Stimulated activated CD4-positive, alpha-beta T cell treated with anti-CD3 and anti-CD28 coated beads, Interleukin-4, amount 100 ng/mL, for 4 hours (primary cell): Measurements from ENCODE around the gene CHD2.
"Not testable (repeated sequence)": the region's sequence is repeated elsewhere in the genome, so short reads cannot be mapped to it uniquely, and the experiment has no call there.

ENCODE experiments used
- DNase-seq, 2 experiments: peaks; one replicate each; pipeline ENCODE4 v3.0.0-alpha.2; 2020

CHD2 gene

DNA sequence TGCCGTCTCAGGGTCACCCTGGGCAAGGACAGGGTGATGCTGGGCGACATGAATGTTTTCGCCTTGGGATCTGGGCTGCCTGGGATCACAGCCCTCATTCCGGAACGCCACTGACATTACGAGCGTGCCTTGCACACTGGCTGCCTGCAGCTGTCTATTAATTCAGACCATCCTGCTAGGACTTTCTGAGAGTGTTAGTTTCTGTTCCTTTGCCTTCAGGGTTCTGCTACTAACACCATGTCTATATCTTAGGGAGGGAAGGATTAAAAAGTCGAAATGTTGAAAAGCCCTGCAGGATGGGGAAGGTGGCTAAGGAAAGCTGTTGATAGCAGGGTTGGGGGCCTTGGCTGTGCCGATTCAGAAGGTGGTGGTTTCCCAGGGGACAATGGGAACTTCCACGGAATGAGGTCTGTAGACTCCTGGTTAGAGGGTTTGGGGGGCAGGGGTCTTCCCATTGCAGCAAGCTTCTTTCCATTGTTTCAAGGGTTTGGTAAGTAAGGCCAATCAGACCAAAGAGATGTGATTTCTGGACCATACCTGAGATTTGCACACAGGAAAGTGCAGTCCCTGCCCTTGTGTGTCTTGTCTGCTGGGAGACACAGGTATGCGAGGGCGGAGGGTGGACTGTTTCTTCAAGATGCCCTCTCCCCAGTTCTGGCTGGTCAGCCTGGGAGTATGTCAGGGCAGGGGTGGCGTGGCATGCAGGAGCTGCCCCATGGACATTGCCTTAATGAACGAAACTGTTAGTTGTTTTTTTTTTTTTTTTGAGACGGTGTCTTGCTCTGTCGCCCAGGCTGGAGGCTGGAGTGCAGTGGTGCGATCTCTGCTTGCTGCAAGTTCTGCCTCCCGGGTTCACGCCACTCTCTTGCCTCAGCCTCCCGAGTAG is 137.9 kb downstream of the CHD2 start:
- no peak for DNase-seq

DNA sequence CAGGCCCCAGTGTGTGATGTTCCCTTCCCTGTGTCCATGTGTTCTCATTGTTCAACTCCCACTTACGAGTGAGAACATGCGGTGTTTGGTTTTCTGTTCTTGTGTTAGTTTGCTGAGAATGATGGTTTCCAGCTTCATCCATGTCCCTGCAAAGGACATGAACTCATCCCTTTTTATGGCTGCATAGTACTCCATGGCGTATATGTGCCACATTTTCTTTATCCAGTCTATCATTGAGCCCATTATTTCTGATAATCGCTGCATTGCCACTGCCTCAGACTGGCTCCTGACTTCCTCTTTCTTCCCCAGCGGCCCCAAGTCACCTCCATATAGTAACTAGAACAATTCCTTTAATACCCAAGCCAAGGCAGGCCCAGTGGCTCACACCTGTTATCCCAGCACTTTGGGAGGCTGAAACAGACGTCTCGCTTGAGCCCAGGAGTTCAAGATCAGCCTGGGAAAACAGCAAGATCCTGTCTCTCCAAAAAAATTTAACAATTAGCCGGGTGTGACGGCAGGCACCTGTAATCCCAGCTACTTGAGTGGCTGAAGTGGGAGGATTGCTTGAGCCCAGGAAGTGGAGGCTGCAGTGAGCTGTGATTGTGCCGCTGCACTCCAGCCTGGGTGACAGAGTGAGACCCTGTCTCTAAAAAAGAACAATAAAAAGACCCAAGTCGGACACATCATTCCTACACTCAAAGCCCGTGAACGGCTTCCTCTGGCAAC is 139.6 kb downstream of the CHD2 start:
- DNase-seq, result not testable (repeated sequence)

DNA sequence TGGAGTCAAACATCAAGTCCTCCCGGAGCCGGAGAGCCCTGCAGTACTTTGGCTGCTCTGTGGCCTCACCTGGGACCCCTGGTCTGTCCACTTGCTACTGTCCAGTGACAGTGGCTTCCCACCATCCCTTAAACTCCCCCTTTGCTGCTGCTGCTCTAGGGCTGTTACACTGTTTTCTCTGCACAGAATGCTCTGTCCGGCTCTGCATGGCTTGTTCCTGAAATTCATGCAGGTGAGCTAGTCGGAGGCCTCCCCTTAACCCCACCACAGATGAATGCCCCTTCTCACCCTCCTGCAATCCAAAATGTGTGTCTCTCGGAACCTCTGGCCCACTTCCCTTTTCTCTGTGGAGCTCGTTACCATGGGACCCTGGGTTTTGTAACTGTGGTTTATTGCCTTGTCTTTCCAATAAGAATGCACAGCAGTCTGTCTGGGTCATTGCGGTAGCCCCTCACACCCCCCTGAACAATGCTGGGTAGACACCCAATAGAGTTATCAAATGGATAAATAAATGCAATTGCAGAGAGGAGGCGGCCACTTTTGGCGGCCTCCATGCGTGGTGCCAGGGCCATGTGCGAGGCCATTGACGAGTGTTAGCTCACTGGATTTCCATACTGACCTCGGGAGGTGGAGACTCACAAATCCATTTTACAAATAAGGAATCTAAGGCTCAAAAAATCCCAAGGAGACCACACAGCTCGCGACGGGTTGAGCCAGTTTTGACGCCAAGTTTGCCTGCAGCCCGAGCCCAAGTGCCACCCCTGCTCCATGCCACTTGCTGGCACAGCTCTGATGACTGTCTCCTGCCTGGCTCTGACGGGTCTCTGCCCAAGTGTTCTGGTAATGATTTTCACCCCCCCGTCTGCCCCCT is 140.4 kb downstream of the CHD2 start:
- no peak for DNase-seq

DNA sequence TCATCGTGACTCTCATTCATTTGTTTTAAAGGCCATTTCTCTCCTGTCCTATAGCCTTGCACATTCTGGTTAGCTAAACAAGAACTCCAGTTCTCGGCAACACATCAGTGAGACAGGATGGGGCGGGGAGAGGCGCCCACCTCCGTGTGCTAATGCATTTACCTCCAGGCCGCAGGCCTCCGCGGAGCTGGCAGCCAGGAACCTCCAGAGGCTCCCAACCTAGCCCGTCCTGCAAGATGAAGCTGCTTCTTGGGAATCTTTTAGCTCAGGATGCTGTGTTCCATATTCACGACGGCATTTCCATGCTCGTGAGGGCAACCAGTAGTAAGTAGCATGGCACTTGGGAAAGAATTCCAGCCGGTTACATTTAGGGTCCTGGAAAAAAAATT is 141.0 kb downstream of the CHD2 start:
- no peak for DNase-seq

DNA sequence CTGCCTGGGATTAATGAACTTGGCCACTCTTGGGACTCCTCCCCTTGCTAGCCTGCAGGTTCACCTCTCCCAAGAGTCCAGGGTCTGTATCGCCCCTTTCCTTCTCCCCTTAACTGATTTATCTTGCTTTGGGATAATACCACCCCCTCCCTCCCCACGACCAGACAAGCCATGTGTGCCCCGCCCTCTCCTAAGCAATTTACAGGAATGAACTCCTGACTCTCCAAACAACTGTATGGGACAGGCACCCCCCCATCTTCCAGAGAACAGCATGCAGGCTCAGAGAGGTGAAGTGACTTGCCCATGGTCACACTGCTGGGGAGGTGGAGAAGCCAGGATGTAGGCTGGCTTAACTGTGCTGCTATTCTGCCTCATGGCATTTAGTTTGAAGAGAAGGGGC is 142.1 kb downstream of the CHD2 start:
- no peak for DNase-seq

DNA sequence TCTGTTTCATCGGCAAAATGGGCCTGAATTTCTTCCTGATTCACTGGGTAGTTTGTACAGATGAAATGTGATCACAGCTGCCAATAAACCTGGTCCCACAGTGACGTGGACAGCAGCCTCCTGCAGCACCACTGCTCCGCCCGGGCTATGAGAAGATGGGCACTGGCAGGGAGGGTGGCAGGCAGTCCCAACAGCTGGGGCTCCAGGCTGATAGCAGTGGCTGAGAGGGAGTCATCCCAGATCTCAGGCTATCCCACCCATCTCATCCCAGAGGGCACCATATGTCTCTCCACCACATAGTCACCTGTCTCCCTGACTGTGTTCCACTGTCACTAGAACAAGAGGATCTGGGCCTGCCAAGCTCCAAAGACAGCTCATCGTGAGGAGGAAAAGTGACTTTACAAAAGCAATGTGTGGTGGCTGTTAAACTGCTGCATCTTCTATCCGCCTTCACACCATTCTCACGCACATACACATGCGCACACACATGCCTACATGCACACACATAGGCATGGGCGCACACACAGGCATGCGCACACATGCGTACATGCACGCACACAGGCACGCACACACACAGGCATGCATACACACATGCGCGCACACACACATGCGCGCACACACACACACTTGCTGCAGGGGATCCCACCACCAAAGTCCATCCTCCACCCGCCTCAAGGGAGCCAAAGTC is 142.7 kb downstream of the CHD2 start:
- DNase-seq, result no peak

DNA sequence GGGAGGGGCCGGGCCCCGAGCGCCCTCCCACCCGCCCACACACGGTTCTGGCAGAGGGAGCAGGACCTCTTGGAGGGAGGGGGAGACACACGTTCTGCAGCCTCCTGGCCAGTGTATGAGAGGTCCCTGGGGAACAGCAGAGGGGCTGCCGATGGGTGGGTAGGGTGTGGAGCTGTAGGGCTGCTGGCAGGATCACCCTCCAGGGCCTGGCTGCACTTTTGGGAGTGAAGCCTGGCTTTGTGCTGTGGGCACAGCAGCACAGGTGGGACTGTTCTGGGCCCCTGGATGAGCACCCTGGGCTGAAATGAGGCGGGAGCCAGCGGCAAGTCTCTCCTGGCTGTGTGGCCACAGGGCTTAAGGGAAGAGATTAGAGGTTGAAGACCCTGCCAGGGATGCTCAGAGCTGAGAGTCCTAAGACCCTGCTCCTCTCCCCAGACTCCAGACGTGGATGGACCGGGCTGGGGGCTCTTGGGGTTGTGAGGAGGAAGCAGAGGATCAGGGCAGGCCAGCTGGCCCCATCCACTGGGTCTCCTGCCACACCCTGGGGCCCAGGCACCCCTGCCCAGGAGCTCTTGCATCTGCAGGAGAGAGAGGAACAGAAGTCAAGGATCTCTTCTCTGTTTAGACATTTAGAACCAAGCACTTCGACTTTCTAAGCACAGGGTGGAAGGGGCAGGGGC is 143.6 kb downstream of the CHD2 start:
- DNase-seq, result no peak

DNA sequence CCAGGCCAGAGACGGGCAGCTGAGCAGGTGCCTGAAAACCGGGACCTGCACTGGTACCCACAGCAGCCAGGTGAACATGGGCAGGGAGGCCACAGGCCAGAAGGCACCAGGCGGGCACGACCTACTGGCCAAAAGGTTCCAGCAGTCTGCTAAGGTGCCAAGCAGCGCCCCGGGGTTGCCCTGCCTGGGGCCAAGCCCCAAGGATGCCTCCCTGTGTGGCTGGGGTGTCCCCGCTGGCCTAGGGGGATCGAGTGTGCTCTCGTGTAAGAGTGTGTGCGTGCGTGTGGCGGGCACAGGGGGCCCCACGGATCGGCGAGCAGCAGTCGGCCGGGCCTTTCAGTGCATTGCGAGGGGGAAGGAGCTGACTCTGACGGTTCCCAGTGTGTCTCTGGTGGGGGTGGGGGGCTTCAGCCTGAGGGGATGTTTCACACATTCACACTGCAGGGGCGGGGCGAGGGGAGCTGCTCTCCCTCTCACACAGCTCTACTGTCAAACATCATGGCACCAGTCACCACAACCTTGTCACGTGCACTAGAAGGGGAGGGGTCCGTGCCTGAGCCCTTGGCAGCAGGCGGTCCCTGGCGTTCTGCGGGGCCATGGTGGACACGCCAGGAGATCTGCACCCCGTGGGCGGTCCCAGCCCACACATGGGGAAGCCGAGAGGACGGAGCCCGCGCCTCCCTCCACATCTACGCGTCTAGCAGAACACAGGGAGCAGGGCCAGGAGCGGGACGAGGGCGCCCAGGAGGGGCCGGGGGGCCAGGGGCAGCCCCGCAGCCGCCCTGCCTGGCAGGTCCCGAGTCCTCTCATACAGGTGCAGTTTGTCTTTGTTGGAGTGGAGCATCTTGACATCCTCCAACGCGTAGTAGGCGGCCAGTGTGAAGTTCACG is 144.4 kb downstream of the CHD2 start:
- no peak for DNase-seq

DNA sequence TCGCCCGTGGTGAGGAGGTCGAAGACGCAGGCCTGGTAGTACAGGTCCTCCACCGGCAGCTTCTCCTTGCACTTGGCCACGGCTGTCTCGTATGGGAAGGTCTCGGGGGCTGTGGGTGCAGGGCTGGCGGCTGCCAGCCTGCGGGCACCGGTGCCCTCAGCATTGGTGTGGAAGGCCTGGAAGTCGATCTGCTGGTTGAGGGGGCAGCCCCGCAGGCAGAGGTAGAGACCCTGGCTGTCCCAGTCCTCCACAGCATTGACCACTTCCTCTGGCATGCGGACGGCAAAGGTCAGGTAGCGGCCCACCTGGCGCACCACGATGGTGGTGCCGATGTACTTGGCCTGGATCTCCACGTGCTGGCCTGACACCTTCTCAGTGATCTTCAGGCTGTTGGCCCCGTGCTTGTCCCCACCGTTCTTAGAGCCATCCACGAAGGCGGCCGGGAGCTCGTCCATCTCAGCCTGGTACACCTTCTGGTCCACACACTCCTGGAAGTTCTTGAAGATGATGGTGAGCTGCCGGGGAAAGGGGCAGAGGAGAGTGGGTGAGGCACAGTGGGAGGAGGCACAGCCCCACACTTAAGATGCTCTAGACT is 145.2 kb downstream of the CHD2 start:
- no peak for DNase-seq

DNA sequence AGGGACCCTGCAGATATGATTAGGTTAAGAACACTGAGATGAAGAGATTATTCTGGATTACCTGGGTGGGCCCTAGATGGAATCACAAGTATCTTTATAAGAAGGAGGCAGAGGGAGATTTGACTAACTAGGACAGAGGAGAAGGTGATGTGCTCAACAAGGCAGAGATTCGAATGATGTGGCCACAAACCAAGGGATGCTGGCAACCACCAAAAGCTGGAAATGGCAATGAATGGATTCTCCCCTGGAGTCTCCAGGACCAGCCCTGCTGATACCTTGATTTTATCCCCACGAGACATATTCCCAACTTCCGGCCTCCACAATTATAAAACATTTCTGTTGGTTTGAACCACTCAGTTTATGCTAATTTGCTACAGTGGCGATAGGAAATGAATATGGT is 146.0 kb downstream of the CHD2 start:
- no peak for DNase-seq

DNA sequence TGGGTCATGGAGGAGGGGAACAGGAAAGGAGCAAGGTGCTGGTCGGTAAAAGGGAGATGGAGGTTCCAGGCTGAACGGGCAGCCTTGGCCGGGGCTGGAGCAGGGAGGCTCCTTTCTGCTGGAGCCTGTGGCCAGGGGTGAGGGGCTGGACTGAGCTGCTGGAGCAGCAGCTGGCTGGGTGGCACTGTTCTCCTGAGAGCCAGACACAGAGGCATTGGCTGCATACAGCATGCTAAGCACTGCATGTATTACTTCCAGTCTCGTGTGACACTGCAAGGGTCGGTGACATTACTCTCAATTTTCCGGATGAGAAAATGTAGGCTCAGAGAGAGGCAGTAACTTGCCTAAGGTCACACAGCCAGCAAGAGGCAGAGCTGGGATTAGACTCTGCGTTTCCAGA is 146.6 kb downstream of the CHD2 start:
- DNase-seq, result no peak

DNA sequence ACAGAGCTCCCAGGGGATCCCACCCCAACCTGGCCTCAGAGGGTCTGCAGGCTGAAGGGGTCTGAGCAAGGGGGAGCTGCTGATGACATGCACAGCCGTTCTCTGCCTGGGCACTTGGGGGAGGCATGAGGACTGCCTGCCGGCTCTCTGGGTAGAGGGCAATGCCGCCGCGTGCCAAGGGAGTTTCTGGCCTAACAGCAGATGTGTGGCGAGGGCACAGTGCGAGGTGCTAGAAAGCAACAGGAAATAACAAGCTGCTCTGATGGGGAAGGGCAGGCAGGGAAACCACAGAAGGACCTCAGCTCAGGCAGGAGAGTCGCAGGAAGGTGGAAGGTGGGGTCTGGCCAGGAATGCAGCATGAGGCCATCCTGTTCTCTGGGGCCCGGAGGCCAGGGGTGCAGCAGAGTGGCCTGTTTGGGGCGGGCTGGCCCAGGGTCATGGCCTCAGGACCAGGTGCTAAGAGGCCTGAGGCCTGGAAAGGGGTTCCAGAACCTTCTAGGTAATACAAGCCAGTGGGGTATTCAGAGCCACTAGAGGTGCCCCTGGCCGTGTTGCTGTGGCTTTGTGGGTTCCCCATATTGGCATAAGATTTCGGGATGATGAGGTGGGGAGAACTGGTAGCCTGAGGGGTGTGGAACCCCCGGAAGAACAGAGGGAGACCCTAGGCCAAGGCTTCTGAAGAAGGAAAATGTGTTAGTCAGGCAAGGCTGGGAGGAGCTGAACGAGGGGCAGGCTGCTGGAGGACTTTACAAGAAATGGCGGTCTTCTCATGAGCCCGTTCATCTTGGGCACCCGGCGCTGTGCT is 147.7 kb downstream of the CHD2 start:
- no peak for DNase-seq

DNA sequence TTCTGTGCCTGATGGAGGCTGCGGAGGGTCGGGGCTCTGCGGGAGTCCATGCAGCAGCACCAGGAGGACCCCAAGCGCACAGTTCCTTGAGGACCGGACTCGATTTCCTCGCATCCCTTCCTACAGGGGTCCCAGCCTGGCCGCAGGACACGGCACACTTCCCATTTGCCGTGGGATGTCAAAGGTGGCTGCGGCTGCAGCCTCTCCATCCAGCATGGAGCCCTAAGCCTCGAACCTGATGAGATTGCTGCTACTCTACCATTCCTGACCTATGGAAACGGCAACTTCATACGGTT is 148.2 kb downstream of the CHD2 start:
- DNase-seq, result no peak

DNA sequence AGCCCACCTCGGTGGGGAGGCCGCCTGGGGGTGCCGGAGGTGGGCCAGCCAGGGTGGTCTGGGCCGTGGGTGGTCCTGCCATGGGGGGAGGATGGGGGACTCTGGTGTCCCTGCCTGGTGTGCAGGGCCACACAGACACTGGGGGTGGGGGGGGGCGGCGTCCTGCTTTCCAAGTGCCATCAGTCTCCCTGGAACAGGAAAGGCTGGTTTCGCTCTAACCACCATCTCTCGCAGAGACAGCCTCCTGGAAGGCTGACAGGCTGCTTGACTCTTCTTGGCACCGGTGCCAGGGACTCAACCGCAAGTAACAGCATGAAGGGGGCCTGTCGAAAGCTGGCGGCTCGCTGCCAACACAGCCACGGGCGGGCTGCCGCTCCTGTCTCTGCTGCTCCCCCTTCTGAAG is 148.6 kb downstream of the CHD2 start:
- DNase-seq, result no peak

DNA sequence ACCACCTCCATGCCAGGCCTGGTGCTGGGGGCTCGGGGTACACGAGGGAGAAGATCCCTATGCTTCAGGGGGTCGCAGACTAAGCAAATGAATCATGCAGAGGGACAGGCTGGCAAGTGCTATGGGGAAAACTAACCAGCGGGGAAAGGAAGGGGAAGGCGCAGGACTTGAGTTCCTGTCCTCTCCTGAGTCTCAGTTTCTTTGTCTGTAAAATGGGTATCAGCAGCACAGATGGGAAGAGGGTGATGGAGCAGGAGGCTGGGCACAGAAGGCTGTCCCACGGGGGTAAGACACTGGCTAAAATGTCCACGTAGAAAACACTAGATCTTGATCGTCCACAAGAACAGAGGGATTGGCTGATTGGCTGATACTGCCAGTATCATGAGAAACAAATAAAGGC is 149.1 kb downstream of the CHD2 start:
- DNase-seq, result no peak

DNA sequence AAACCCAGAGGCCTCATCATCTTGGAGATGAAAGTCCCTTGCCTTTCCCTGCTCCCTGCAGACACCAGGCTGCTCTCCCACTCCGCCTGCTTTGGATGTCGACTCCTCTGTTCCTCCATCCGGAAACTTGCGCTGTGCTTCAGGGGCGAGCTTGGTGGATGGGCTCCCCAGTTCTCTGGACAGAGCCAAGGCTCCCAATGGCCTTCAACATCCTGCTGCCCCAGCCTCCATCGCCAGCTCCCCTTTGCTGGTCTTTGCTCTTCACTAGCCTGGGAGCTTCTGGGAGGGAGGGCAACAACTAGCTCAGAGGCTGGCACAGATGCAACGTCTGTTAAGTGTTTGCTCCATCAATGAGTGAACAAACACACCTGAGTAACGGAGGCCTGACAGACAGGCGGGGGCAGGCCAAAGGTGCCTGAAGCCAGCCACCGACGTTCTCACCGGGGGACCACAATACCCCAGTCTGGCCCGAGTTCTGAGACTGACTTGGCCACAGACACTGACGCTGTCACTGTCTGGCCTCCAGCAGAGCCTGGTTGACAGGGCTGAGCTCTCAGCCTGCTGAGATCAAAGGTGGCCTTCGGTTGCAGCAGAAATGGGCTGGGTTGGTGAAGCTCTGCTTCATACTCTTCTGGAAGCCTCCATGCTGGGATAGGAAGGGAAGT is 149.9 kb downstream of the CHD2 start:
- no peak for DNase-seq

DNA sequence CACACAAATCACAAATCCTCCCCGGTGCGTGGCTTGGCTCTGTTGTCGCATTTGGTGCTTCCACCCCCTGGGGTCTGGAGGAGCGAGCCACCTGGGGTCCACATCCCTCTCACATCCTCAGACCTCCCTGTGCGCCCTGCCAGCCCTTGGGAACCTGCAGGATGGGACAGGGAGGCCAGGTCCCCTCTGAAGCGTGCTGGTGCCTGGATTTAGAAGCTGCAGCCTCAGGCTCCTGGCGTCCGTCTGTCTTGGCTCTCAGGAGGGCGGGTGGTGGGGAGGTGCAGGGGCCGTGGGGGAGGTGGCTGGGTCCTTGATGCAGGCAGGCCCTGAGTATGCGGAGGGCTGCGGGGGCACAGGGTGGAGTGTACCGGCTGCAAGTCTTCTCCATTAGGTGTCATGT is 150.5 kb downstream of the CHD2 start:
- DNase-seq, result no peak

DNA sequence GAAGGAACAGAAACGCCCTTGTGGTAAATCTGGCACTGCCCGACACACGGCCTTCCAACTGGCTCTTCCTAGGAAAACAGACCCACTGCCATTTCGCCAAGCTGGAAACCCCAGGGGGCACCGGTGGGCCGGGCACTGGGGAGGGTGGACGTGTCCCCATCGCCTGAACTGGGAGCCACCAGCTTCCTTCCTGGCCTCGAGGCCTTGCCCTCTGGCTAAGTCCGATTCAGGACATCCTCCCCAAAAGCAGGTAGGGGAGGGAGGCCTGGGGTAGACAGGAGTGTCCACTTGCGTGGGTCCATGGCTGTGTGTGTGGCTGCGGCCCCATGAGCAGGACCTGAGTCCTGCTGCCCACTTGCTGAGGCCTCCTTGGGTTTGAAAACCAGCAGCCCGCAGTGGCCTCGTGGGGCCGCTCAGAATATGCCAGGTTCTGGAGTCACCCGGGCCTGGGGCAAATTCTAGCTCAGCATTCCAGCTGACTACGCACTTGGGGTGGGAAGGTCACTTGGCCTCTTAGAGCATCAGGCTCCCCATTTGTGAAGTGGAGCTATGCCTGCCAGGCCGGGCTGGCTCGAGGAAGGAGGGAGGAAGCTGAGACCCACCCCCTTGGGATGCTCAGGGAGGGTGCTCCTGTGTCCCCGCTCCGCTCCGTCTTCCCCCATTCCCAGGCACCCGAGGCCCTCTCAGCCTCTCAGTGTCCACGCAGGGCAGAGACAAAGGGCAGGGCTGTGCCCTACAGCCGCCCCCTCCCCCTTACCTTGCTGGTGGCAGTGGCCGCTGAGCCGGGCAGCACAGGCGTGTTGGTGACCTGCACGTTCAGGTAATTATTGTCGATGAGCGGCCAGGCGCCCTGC is 151.3 kb downstream of the CHD2 start:
- DNase-seq, result no peak
